ENCODE data around the gene DCN. TPM values are rescaled to one million over a fixed set of nuclear protein-coding genes. Genes with fewer than 3 reads are reported as not detected.

DCN gene
- total and polyA plus RNA-seq, 2 experiments from 2014 or later, result 0.92 to 5.0 TPM

DNA sequence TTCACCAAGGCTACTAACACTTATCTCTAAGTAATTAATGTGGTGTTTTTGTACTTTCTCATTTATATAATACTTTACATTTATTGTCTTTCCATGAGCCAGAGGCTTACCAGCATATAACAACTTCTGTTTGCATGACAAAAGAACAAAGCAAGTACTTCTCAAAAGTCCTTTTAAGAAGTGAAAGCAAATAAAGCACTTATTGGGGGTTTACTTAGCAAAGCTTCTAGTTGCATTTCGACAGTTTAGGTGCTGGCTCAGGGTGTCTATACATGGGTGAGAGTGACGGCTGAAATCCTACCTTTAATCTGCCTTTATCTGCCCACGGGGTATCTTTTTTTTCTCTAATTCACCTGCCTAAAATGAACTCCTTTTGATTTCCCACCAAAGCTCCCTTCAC, 21.0 kb upstream of the DCN start:
- no peaks in the 10 kb centered on the region for H3K36me3 ChIP-seq
- H3K4me1 ChIP-seq (ENCODE audit: low read depth), result no peaks in the 10 kb centered on the region
- TF ChIP-seq, protein P1, sequence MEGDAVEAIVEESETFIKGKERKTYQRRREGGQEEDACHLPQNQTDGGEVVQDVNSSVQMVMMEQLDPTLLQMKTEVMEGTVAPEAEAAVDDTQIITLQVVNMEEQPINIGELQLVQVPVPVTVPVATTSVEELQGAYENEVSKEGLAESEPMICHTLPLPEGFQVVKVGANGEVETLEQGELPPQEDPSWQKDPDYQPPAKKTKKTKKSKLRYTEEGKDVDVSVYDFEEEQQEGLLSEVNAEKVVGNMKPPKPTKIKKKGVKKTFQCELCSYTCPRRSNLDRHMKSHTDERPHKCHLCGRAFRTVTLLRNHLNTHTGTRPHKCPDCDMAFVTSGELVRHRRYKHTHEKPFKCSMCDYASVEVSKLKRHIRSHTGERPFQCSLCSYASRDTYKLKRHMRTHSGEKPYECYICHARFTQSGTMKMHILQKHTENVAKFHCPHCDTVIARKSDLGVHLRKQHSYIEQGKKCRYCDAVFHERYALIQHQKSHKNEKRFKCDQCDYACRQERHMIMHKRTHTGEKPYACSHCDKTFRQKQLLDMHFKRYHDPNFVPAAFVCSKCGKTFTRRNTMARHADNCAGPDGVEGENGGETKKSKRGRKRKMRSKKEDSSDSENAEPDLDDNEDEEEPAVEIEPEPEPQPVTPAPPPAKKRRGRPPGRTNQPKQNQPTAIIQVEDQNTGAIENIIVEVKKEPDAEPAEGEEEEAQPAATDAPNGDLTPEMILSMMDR (IDR thresholded peaks at IDR 0.05; ENCODE audit: low read depth, low read length), result no peak
- H3K27me3 ChIP-seq, result no peaks in the 10 kb centered on the region
- H3K9me3 ChIP-seq (ENCODE audit: low read depth), result no peaks in the 10 kb centered on the region
- H3K27ac ChIP-seq, result no peak overlapping the region
- H3K4me3 ChIP-seq, result no peak overlapping the region
- no peak for DNase-seq (ENCODE audit: low read depth in 1 of 2, low spot score in 1 of 2)

- Histone ChIP-seq H3K4me3 (no peak overlapping the region), H3K27ac (no peak overlapping the region), H3K36me3 (no peaks in the 10 kb centered on the region), H3K9me3 (ENCODE audit: low read depth) (no peaks in the 10 kb centered on the region), H3K27me3 (no peaks in the 10 kb centered on the region), H3K4me1 (ENCODE audit: low read depth) (no peaks in the 10 kb centered on the region)
- TF ChIP-seq, protein P1 (IDR thresholded peaks at IDR 0.05; ENCODE audit: low read depth, low read length), result no peak
- no peak for DNase-seq (ENCODE audit: low read depth in 1 of 2, low spot score in 1 of 2)
Observed at GRCh38 chr12:91202390-91202789, 19.8 kb upstream of the DCN start.

DNA sequence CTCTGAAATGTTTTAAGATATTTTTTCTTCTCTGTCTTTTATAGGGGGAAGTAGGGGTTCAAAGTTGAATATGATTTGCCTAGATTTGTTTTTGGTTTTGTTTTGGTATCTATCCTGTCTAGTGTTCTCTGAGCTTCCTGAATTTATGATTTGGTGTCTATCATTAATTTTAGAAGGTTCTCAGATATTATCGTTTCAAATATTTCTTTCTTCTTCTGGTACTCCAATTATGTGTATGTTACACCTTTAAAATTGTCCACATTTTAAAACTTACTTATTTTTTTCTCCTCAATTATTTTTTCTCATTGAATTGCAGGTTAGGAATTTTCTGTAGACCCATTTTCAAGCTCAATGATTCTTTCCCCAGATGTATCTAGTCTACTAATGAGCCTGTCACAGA, 13.8 kb upstream of the DCN start:
- no peaks in the 10 kb centered on the region for H3K36me3 ChIP-seq
- TF ChIP-seq, protein P1 (IDR thresholded peaks at IDR 0.05; ENCODE audit: low read depth, low read length), result no peak
- no peaks in the 10 kb centered on the region for H3K4me1 ChIP-seq (ENCODE audit: low read depth)
- H3K4me3 ChIP-seq, result no peak overlapping the region
- DNase-seq (ENCODE audit: low read depth in 1 of 2, low spot score in 1 of 2), result no peak
- no peaks in the 10 kb centered on the region for H3K27me3 ChIP-seq
- no peaks in the 10 kb centered on the region for H3K9me3 ChIP-seq (ENCODE audit: low read depth)
- H3K27ac ChIP-seq, result no peak overlapping the region

- no peaks in the 10 kb centered on the region for H3K36me3 ChIP-seq
- no peaks in the 10 kb centered on the region for H3K27me3 ChIP-seq
- TF ChIP-seq, protein P1 (IDR thresholded peaks at IDR 0.05; ENCODE audit: low read depth, low read length), result no peak
- H3K9me3 ChIP-seq (ENCODE audit: low read depth), result no peaks in the 10 kb centered on the region
- DNase-seq (ENCODE audit: low read depth in 1 of 2, low spot score in 1 of 2), result peak in 1 of 2 donors; percentile 66
- no peak overlapping the region for H3K27ac ChIP-seq
- H3K4me3 ChIP-seq, result no peak overlapping the region
- peaks cover 3% of the 10 kb centered on the region for H3K4me1 ChIP-seq (ENCODE audit: low read depth)
Observed at GRCh38 chr12:91194500-91194899, 11.9 kb upstream of the DCN start.

GRCh38 chr12:91191513-91192111, 9.0 kb upstream of the DCN start:
- H3K4me3 ChIP-seq, result no peak overlapping the region
- peaks cover 3% of the 10 kb centered on the region for H3K4me1 ChIP-seq (ENCODE audit: low read depth)
- H3K9me3 ChIP-seq (ENCODE audit: low read depth), result no peaks in the 10 kb centered on the region
- no peaks in the 10 kb centered on the region for H3K27me3 ChIP-seq
- no peaks in the 10 kb centered on the region for H3K36me3 ChIP-seq
- DNase-seq (ENCODE audit: low read depth in 1 of 2, low spot score in 1 of 2), result no peak
- TF ChIP-seq, protein P1 (IDR thresholded peaks at IDR 0.05; ENCODE audit: low read depth, low read length), result no peak
- H3K27ac ChIP-seq, result no peak overlapping the region
